HCT116 (cell line): Measurements from ENCODE around the gene GSPT1. TPM values are rescaled to one million over a fixed set of nuclear protein-coding genes. Genes with fewer than 3 reads are reported as not detected.
A peak's percentile ranks its signal among the peaks of the same experiment; 100 is the strongest.

ENCODE experiments used
- ATAC-seq: fragments of 200-7000 bp; cut with Tn5 transposase; 2 replicates; pipeline ENCODE4 v1.9.1; 2020; ENCODE audit warnings: mild to moderate bottlenecking, moderate library complexity
- BruUV-seq: library from RNA; stranded (reverse); fragments of 400-500 nt; replicated peaks from 2 replicates; lab custom pipeline; 2021; lab: Mats Ljungman, UMichigan
- CTCF ChIA-PET: fragments of 300-600 bp; sonication (Branson Sonifier 250); formaldehyde crosslinking; loops from one replicate; lab custom pipeline; 2021; ENCODE audit warnings: antibody characterized with exemption; lab: Charles Lee
- POLR2A ChIA-PET: fragments of 300-600, 350-600 bp; sonication (Branson Sonifier 250); formaldehyde crosslinking; loops from one replicate; lab custom pipeline; 2021; ENCODE audit warnings: antibody characterized with exemption; lab: Charles Lee
- RAD21 ChIA-PET, 2 experiments: fragments of 300-600 bp; sonication (Branson Sonifier 250); formaldehyde crosslinking; loops; one replicate each; lab custom pipeline; 2023; ENCODE audit warnings: low total read pairs in 2 of 2; ENCODE audit not compliant: uncharacterized antibody in 2 of 2, unreplicated experiment in 2 of 2, low non-redundant PET in 1 of 2; lab: Charles Lee
- DNase-seq: peaks from one replicate; pipeline ENCODE4 v3.0.0-alpha.2; 2010; ENCODE audit warnings: low read depth, low spot score
- H2AFZ ChIP-seq: fragments of 200-600 bp; shearing (Covaris generic), sonication (generic); 2 replicates; pipeline ENCODE4 v1.6.1; 2017; ENCODE audit warnings: low read depth, mixed run types, mixed read lengths, antibody characterized with exemption, low read length; ENCODE audit not compliant: poor library complexity, severe bottlenecking
- H3K27ac ChIP-seq: 2 replicates; pipeline ENCODE4 v1.5.1; 2012; ENCODE audit warnings: low read depth, low read length
- H3K27me3 ChIP-seq: fragments of 200-600 bp; sonication (generic); 2 replicates; pipeline ENCODE4 v1.6.1; 2016; ENCODE audit warnings: mixed run types, low read length, mixed read lengths; ENCODE audit not compliant: insufficient read depth
- H3K36me3 ChIP-seq, 2 experiments: fragments of 200-500 bp in 1 of 2; fragments of 200-600 bp in 1 of 2; sonication (Bioruptor generic) in 1 of 2; sonication (generic) in 1 of 2; 2 replicates each; pipeline versions ENCODE4 v1.5.1 to v1.6.1; 2014 to 2016; ENCODE audit warnings: low read length in 2 of 2, inconsistent platforms in 1 of 2, mixed read lengths in 1 of 2, mixed run types in 1 of 2; ENCODE audit not compliant: insufficient read depth in 2 of 2, control insufficient read depth in 1 of 2
- H3K4me1 ChIP-seq, 2 experiments: fragments of 200-600 bp in 1 of 2; sonication (generic) in 1 of 2; 2 replicates each; pipeline versions ENCODE4 v1.5.1 to v1.6.1; 2012 to 2017; ENCODE audit warnings: low read length in 2 of 2, inconsistent platforms in 1 of 2, mild to moderate bottlenecking in 1 of 2, mixed read lengths in 1 of 2, mixed run types in 1 of 2, moderate library complexity in 1 of 2; ENCODE audit not compliant: insufficient read depth in 2 of 2, control insufficient read depth in 1 of 2
- H3K4me2 ChIP-seq: fragments of 200-600 bp; sonication (generic); 2 replicates; pipeline ENCODE4 v1.6.1; 2017; ENCODE audit warnings: mixed run types, low read length, mixed read lengths
- H3K4me3 ChIP-seq, 2 experiments: fragments of 200-600 bp in 1 of 2; sonication (generic) in 1 of 2; replicated peaks in 1 of 2; 2 replicates each; pipeline ENCODE4 v1.5.1; 2011 to 2016; ENCODE audit warnings: low read length in 2 of 2, control low read depth in 1 of 2, low read depth in 1 of 2, mild to moderate bottlenecking in 1 of 2, mixed read lengths in 1 of 2, mixed run types in 1 of 2
- H3K79me2 ChIP-seq: fragments of 200-600 bp; sonication (generic); 2 replicates; pipeline ENCODE4 v1.6.1; 2017; ENCODE audit warnings: mild to moderate bottlenecking, mixed run types, low read length, moderate library complexity, mixed read lengths; ENCODE audit not compliant: insufficient read depth
- H3K9ac ChIP-seq: fragments of 200-600 bp; sonication (generic); 2 replicates; pipeline ENCODE4 v1.6.1; 2016; ENCODE audit warnings: low read length, mixed read lengths
- H3K9me2 ChIP-seq: fragments of 200-600 bp; sonication (generic), shearing (Covaris generic); 2 replicates; pipeline ENCODE4 v1.6.1; 2017; ENCODE audit warnings: mixed run types, mild to moderate bottlenecking, moderate library complexity; ENCODE audit not compliant: insufficient read depth
- H3K9me3 ChIP-seq, 2 experiments: fragments of 200-500 bp in 1 of 2; fragments of 200-600 bp in 1 of 2; sonication (Bioruptor generic) in 1 of 2; sonication (generic) in 1 of 2; 2 replicates each; pipeline ENCODE4 v1.6.1; 2014 to 2017; ENCODE audit warnings: low read length in 2 of 2, mixed read lengths in 2 of 2, inconsistent platforms in 1 of 2, low read depth in 1 of 2, mild to moderate bottlenecking in 1 of 2, mixed run types in 1 of 2, moderate library complexity in 1 of 2; ENCODE audit not compliant: control insufficient read depth in 1 of 2, insufficient read depth in 1 of 2
- H4K20me1 ChIP-seq: fragments of 200-600 bp; sonication (generic), shearing (Covaris generic); 2 replicates; pipeline ENCODE4 v1.6.1; 2017; ENCODE audit warnings: mixed run types, mild to moderate bottlenecking, moderate library complexity; ENCODE audit not compliant: insufficient read depth
- CBX3 ChIP-seq: IDR thresholded peaks from 2 replicates; pipeline ENCODE4 v1.6.1; 2012; ENCODE audit warnings: low read depth
- EGR1 ChIP-seq: IDR thresholded peaks from 2 replicates; pipeline ENCODE4 v1.6.1; 2012; ENCODE audit warnings: low read depth
- FOSL1 ChIP-seq: IDR thresholded peaks from 2 replicates; pipeline ENCODE4 v1.6.1; 2012; ENCODE audit warnings: low read depth
- POLR2A ChIP-seq: IDR thresholded peaks from 2 replicates; pipeline ENCODE4 v1.7.0; 2011; ENCODE audit warnings: borderline replicate concordance; ENCODE audit not compliant: insufficient read depth, insufficient read length; ENCODE audit errors: extremely low read depth
- ZNF274 ChIP-seq: fragments of 200-500 bp; sonication (Bioruptor generic); IDR thresholded peaks from 2 replicates; pipeline ENCODE4 v1.6.1; 2014; ENCODE audit warnings: mild to moderate bottlenecking, low read depth, low read length, inconsistent platforms
- intact Hi-C: fragments of 100-400 bp; cut with micrococcal nuclease; formaldehyde crosslinking; loops from 2 replicates; pipeline ENCODE4 v1.10.0; 2022
- total RNA-seq: library from RNA; stranded (reverse); gene quantifications from one replicate; pipeline ENCODE4 v1.2.1, GENCODE V29; 2021; ENCODE audit not compliant: unreplicated experiment
- TF ChIP-seq, protein P1 (sequence below): IDR thresholded peaks from 2 replicates; pipeline ENCODE4 v1.6.1; 2012
- TF ChIP-seq, protein P2 (sequence below): IDR thresholded peaks from 2 replicates; pipeline ENCODE4 v1.6.1; 2012; ENCODE audit warnings: low read depth

Gene GSPT1
- total RNA-seq, 1 experiment from 2014 or later, result 148 TPM

DNA sequence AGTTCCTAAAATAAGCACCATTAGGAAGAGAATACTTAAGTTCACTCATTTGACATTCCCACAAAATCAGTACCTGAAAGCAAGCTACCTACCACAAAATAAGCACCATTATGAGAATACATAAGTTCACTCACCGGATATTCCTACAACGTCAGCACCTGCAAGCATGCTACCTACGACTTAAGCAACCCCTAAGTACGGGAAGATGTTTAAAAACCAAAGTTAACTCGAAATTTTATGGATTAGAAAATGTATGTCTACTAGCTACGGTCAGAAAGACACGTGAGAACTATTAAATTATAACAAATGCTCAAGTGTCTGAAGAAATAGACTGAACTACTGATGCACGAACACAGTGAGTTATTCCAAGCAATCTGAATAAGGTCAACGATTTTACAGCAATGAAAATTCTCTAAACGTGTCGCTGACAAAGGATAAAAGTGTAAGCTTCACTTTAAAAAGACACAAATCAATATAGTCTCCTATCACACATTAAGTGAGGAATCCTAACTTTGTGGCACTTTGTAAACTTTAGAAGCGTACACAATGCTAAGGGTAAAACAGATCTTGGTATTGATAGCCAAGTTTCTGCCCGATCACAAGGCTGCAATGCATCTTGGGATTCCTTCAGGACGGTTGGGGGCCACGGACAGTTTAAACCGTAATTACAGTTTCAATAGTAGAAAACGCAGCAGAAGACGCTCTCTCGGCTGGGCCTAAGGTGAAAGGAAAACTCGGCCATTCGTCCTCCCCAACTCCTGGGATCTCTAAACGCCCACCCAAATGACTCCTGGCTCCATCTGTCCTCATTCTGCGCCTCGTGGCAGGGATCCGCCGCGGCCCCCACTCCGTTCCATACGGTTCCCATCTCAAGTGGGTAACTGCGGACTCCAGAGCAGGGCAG lies 1.3 kb downstream of the GSPT1 start:
- Histone ChIP-seq H3K27me3 (no peaks in the 10 kb centered on the region), H3K4me1 (peaks cover 17 to 27% of the 10 kb centered on the region in 2 experiments), H3K79me2 (peaks cover 63% of the 10 kb centered on the region), H3K4me3 (peak overlapping the region; percentile 64 to 92), H3K4me2 (peak overlapping the region; percentile 81), H2AFZ (no peak overlapping the region), H4K20me1 (peaks cover 24% of the 10 kb centered on the region; the same call in 1 of the 2 replicates), H3K27ac (peak overlapping the region; percentile 81), H3K9me3 (no peaks in the 10 kb centered on the region), H3K36me3 (peaks cover 0 to 17% of the 10 kb centered on the region in 2 experiments; a peak in 3 of 4 replicates), H3K9ac (peak overlapping the region; percentile 82), H3K9me2 (no peaks in the 10 kb centered on the region)
- DNase-seq (no peak), ATAC-seq (no peak)
- TSS peak; percentile 48 for BruUV-seq
- intact Hi-C loops, result loop anchor here (5.0 kb wide), 1 partner anchor 63 kb away; the partner anchor contains the start of gene SNX29
- TF ChIP-seq, protein P1, sequence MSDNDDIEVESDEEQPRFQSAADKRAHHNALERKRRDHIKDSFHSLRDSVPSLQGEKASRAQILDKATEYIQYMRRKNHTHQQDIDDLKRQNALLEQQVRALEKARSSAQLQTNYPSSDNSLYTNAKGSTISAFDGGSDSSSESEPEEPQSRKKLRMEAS, result 0 out of 2 replicates have a peak, but pooled peaks have one; percentile 30
- TF ChIP-seq POLR2A, result no peak
- ChIA-PET CTCF (no interaction called here), POLR2A (no interaction called here), RAD21 (no interaction called here)

DNA sequence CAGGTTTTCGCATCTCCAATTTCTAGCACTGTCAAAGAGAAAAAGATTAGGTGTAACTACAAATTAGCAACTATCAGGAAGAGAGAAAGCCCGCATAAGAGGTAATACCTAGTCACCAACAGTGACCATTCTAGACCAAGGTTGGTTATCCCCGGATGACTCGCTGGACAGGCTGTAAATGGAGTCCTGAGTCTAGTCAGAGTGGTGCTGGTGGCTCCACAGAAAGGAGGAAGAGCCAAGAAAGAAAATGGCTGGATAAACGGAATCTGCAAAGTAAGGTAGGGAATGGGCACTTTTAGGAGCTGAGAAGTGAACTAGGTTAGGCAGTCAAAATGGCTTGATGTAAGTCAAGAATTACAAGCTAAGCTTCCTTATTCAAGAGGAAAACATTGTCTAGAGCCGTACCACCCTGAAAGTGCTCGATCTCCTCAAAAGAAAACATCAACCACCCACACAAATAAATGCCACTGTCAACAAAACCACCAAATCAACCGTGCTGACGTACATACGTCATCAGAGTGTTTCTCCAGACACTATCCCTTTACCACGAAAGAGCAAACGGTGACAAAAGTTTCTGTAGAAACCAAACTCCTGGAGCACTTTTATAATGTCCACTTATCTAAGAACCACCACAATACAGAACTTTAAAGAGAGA lies 2.2 kb downstream of the GSPT1 start:
- DNase-seq (no peak), ATAC-seq (no peak)
- TF ChIP-seq EGR1 (no peak), ZNF274 (no peak), CBX3 (no peak), POLR2A (no peak), FOSL1 (no peak)
- TF ChIP-seq, protein P2, sequence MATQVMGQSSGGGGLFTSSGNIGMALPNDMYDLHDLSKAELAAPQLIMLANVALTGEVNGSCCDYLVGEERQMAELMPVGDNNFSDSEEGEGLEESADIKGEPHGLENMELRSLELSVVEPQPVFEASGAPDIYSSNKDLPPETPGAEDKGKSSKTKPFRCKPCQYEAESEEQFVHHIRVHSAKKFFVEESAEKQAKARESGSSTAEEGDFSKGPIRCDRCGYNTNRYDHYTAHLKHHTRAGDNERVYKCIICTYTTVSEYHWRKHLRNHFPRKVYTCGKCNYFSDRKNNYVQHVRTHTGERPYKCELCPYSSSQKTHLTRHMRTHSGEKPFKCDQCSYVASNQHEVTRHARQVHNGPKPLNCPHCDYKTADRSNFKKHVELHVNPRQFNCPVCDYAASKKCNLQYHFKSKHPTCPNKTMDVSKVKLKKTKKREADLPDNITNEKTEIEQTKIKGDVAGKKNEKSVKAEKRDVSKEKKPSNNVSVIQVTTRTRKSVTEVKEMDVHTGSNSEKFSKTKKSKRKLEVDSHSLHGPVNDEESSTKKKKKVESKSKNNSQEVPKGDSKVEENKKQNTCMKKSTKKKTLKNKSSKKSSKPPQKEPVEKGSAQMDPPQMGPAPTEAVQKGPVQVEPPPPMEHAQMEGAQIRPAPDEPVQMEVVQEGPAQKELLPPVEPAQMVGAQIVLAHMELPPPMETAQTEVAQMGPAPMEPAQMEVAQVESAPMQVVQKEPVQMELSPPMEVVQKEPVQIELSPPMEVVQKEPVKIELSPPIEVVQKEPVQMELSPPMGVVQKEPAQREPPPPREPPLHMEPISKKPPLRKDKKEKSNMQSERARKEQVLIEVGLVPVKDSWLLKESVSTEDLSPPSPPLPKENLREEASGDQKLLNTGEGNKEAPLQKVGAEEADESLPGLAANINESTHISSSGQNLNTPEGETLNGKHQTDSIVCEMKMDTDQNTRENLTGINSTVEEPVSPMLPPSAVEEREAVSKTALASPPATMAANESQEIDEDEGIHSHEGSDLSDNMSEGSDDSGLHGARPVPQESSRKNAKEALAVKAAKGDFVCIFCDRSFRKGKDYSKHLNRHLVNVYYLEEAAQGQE, result no peak
- intact Hi-C loops, result no loop called here
- H3K4me3 ChIP-seq, result peak overlapping the region; percentile 64 to 92
- H2AFZ ChIP-seq, result no peak overlapping the region
- BruUV-seq, result no TSS peak
- no peak overlapping the region for H3K27ac ChIP-seq
- H3K79me2 ChIP-seq, result peaks cover 72% of the 10 kb centered on the region
- no peaks in the 10 kb centered on the region for H3K27me3 ChIP-seq
- H3K36me3 ChIP-seq, result peaks cover 0 to 17% of the 10 kb centered on the region in 2 experiments; a peak in 3 of 4 replicates
- H3K9me2 ChIP-seq, result no peaks in the 10 kb centered on the region
- H4K20me1 ChIP-seq, result peaks cover 24% of the 10 kb centered on the region; the same call in 1 of the 2 replicates
- H3K4me1 ChIP-seq, result peaks cover 17 to 27% of the 10 kb centered on the region in 2 experiments
- H3K9me3 ChIP-seq, result no peaks in the 10 kb centered on the region
- POLR2A ChIA-PET, result no interaction called here
- peak overlapping the region; percentile 82 for H3K9ac ChIP-seq
- H3K4me2 ChIP-seq, result peak overlapping the region; percentile 81
- RAD21 ChIA-PET, result no interaction called here
- CTCF ChIA-PET, result no interaction called here
